ENCODE data around the gene DGKI. TPM values are rescaled to one million over a fixed set of nuclear protein-coding genes. Genes with fewer than 3 reads are reported as not detected.

The DGKI gene
- total RNA-seq, 4 donors from 2014 or later, result 45.1 to 71.0 (median 48.7) TPM

DNA sequence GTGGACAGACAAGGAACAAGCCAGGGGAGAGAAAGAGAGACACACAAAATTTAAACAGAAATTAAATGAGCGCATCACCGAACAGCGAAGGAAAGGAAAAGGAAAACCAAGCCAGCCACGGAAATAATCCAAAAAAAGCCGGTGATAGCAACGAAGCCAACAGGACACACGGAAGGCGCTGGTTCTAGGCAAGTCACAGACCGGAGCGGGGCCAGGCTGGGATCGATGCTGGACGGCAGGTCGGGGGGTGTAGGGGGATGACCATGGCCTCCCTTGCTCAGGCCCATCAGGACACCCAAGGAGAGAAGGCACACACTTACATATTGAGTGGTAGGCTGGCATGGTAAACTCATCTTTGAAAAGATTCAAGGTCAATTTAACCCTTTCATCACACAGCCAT lies 300.8 kb downstream of the DGKI start:
- no peak for TF ChIP-seq POLR2A (IDR thresholded peaks at IDR 0.05)
- TF ChIP-seq, protein P1, sequence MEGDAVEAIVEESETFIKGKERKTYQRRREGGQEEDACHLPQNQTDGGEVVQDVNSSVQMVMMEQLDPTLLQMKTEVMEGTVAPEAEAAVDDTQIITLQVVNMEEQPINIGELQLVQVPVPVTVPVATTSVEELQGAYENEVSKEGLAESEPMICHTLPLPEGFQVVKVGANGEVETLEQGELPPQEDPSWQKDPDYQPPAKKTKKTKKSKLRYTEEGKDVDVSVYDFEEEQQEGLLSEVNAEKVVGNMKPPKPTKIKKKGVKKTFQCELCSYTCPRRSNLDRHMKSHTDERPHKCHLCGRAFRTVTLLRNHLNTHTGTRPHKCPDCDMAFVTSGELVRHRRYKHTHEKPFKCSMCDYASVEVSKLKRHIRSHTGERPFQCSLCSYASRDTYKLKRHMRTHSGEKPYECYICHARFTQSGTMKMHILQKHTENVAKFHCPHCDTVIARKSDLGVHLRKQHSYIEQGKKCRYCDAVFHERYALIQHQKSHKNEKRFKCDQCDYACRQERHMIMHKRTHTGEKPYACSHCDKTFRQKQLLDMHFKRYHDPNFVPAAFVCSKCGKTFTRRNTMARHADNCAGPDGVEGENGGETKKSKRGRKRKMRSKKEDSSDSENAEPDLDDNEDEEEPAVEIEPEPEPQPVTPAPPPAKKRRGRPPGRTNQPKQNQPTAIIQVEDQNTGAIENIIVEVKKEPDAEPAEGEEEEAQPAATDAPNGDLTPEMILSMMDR (IDR thresholded peaks at IDR 0.05), result no peak
- H3K4me1 ChIP-seq, result no peaks in the 10 kb centered on the region
- 94% methylated on average over 13 of the region's 13 CpGs for WGBS, 2 donors
- H3K27me3 ChIP-seq, result no peaks in the 10 kb centered on the region
- intact Hi-C loops (cut with DNase I), result no loop called here
- peaks cover 0 to 3% of the 10 kb centered on the region in 2 donors for H3K36me3 ChIP-seq
- no peaks in the 10 kb centered on the region for H3K9me3 ChIP-seq
- H3K27ac ChIP-seq, result no peak overlapping the region
- no peak overlapping the region for H3K4me3 ChIP-seq (replicated peaks in 1 of 3)
- no peak for DNase-seq

DNA sequence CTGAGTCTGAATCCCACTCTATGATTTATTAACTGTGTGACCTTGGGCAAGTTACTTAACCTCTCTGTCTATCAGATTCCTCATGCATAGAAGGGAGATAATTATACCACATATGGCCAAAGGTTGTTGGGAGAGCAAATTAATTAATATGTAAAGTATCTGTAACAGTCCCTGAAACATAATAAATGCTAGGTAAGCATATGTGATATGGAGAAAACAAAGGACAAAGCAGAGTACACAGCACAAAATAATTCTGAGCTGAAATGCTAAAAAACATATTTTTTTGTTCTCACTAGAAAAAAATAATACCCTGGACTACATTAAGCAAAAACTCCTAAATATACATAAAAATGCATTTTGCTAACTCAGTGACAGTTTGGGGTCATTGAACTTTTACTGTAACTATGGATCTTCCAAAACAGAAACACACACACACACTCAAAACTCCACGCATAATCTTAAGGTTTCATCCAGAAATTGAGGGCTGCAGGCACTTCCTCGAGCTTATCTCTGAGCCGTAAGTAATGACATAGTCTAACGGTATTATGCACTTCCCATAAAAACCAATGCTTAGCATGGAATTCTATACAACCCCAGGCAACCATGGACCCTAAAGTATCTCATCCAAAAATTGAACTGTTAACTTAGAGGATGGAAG lies 301.6 kb downstream of the DGKI start:
- H3K9me3 ChIP-seq, result no peaks in the 10 kb centered on the region
- H3K4me3 ChIP-seq (replicated peaks in 1 of 3), result no peak overlapping the region
- WGBS, 2 donors, result 63 to 89% methylated on average over 4 of the region's 4 CpGs
- intact Hi-C loops (cut with DNase I), result no loop called here
- H3K27me3 ChIP-seq, result no peaks in the 10 kb centered on the region
- peak overlapping the region in 1 of 3 donors; percentile 7 for H3K27ac ChIP-seq
- DNase-seq, result no peak
- TF ChIP-seq POLR2A (IDR thresholded peaks at IDR 0.05), result no peak
- TF ChIP-seq, protein P1 (IDR thresholded peaks at IDR 0.05), result no peak
- peaks cover 0 to 3% of the 10 kb centered on the region in 2 donors for H3K36me3 ChIP-seq
- H3K4me1 ChIP-seq, result no peaks in the 10 kb centered on the region

DNA sequence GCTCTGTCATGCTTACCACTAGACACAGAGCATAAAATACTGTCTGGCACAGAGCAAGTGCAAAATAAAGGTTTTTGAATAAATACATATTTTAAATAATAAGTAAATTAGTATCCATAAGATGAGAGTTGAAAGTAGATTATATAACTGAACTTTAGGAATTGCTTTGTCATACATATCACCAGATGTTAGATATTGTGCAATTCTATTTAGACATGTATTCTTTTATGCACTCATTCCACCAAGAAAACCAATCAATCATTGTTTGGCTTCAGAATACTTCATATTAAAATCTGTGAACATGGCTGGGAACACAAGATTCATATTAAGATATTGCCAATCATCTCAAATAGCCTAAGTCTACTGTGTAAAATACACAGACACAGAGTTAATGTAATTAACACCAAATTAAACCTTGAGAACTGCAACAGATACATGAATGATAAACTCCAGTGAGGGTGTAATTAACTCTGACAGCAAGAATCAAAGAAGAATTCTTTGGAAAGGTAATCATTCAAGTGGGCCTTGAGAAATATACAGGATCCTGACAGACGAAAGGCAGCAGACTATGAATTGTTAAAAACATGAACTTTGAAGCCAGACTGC lies 302.2 kb downstream of the DGKI start:
- intact Hi-C loops (cut with DNase I), result no loop called here
- no peaks in the 10 kb centered on the region for H3K9me3 ChIP-seq
- no peak overlapping the region for H3K4me3 ChIP-seq (replicated peaks in 1 of 3)
- TF ChIP-seq POLR2A (IDR thresholded peaks at IDR 0.05), result no peak
- TF ChIP-seq, protein P1 (IDR thresholded peaks at IDR 0.05), result no peak
- 84 to 88% methylated on average over 1 of the region's 1 CpG for WGBS, 2 donors
- H3K4me1 ChIP-seq, result no peaks in the 10 kb centered on the region
- H3K36me3 ChIP-seq, result peaks cover 0 to 3% of the 10 kb centered on the region in 2 donors
- no peak for DNase-seq
- no peak overlapping the region for H3K27ac ChIP-seq
- no peaks in the 10 kb centered on the region for H3K27me3 ChIP-seq

DNA sequence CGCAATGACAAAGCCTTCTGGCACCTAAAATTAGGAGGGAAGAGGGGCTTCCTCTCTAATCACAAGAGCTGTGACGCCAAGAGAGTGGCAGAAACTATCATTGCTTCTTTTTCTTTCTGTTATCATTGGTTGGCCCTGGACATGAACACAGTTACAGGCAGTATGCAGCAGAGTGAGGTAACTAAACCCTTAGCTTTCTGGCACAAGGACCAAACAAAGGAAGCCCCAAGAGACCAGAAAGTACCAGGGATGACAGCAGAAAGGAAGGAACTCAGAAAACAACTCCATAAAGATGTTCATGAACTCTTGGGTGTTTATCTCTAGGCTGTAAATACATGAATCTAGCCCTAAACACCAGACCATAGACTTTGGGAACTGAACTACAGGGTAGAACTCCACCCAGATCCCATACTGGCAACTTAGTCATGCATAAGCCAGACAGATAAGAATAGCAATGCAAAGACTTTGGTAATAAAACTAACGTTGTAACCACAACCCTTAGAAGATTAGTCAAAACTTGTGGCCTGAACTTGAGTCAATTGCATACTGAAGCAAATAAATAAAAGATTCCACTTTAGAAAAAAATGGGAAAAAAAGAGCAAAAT lies 307.6 kb downstream of the DGKI start:
- Histone ChIP-seq H3K4me1 (no peaks in the 10 kb centered on the region), H3K4me3 (replicated peaks in 1 of 3) (no peak overlapping the region), H3K27me3 (no peaks in the 10 kb centered on the region), H3K9me3 (no peaks in the 10 kb centered on the region), H3K27ac (no peak overlapping the region), H3K36me3 (no peaks in the 10 kb centered on the region)
- TF ChIP-seq, protein P1 (IDR thresholded peaks at IDR 0.05), result no peak
- TF ChIP-seq POLR2A (IDR thresholded peaks at IDR 0.05), result no peak
- intact Hi-C loops (cut with DNase I), result no loop called here
- DNase-seq, result no peak
- WGBS, 2 donors, result 84 to 86% methylated on average over 3 of the region's 3 CpGs

DNA sequence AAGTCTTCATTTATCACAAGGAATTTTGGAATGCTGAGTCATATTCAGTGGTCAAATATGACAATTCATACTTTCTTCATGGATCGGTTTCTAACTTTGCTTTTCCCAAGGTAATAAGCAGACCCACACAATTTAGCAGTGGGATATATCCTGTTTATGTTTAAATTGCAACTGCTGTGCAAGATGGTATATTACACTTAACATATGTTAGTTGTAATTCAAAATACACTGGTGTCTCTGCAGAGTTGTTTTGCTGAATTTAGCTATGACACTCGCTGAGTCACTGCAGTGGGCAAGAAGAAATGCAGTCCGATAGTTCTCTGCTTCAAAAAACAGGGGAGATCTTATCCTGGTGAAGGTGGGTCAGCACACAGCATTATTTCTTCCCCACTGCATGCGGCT lies 308.4 kb downstream of the DGKI start:
- TF ChIP-seq, protein P1 (IDR thresholded peaks at IDR 0.05), result no peak
- no peak for TF ChIP-seq POLR2A (IDR thresholded peaks at IDR 0.05)
- H3K4me1 ChIP-seq, result no peaks in the 10 kb centered on the region
- intact Hi-C loops (cut with DNase I), result no loop called here
- no peak overlapping the region for H3K4me3 ChIP-seq (replicated peaks in 1 of 3)
- no peak for DNase-seq
- no peaks in the 10 kb centered on the region for H3K36me3 ChIP-seq
- no peaks in the 10 kb centered on the region for H3K9me3 ChIP-seq
- no peaks in the 10 kb centered on the region for H3K27me3 ChIP-seq
- H3K27ac ChIP-seq, result peak overlapping the region in 1 of 3 donors; percentile 61
- 85 to 92% methylated on average over 4 of the region's 4 CpGs for WGBS, 2 donors

Measured in thyroid gland (tissue), 4 donors.